ENCODE measurements around the gene CPSF2. TPM values are rescaled to one million over a fixed set of nuclear protein-coding genes. Genes with fewer than 3 reads are reported as not detected.

The CPSF2 gene
- total and polyA plus RNA-seq, 4 donors: 5.0 to 42.4 (median 22.4) TPM

Other genes starting within 250 kb of the CPSF2 start
- gene FBLN5, start 174.3 kb upstream of the CPSF2 start, total RNA-seq: 100 to 1,000 TPM; 407 to 431 TPM
- gene FBLN5, start 174.3 kb upstream of the CPSF2 start, polyA plus RNA-seq: 100 to 1,000 TPM; 375 to 735 TPM
- gene TRIP11, start 81.9 kb upstream of the CPSF2 start, total RNA-seq: 10 to 100 TPM; 63.5 to 75.4 TPM
- gene TRIP11, start 81.9 kb upstream of the CPSF2 start, polyA plus RNA-seq: 1 to 10 TPM; 8.4 to 8.9 TPM
- 10 to 100 TPM; 49.4 to 59.0 TPM for gene ATXN3, start 15.4 kb upstream of the CPSF2 start, total RNA-seq
- 10 to 100 TPM; 18.9 to 30.2 TPM for gene ATXN3, start 15.4 kb upstream of the CPSF2 start, polyA plus RNA-seq
- gene NDUFB1, start 263 bp upstream of the CPSF2 start, total RNA-seq: 10 to 100 TPM; 88.7 to 90.5 TPM
- 1,000 to 10,000 TPM in 1 of 2 donors, 100 to 1,000 TPM in 1; 565 to 1,009 TPM for gene NDUFB1, start 263 bp upstream of the CPSF2 start, polyA plus RNA-seq
- gene SLC24A4, start 201.2 kb downstream of the CPSF2 start, total RNA-seq: 1 to 10 TPM; 1.0 to 2.9 TPM
- under 1 TPM; 0.25 to 0.26 TPM for gene SLC24A4, start 201.2 kb downstream of the CPSF2 start, polyA plus RNA-seq

Data from aorta (tissue), 4 donors.